Inflammatory macrophage treated with lipopolysaccharide for 1 hour (primary cell): ENCODE measurements around the gene IFITM5.
"Not testable (repeated sequence)": the region's sequence is repeated elsewhere in the genome, so short reads cannot be mapped to it uniquely, and the experiment has no call there.

Experiments used
- DNase-seq, 2 donors: peaks; one replicate each; pipeline ENCODE4 v3.0.0-alpha.2; 2020 to 2022

IFITM5 gene

GRCh38 chr11:299081-299891 lies at the start of gene IFITM5:
IFITM5 (minus strand) TSS chr11:299526; CDS start chr11:299490, 36 bp downstream.
- DNase-seq = no peak

- DNase-seq = no peak
Observed at GRCh38 chr11:346529-346928, 47.2 kb upstream of the IFITM5 start.

GRCh38 chr11:344836-345578 lies 45.7 kb upstream of the IFITM5 start:
- no peak for DNase-seq

- no peak for DNase-seq
Observed at GRCh38 chr11:342328-342727, 43.0 kb upstream of the IFITM5 start.

- no peak for DNase-seq
Observed at GRCh38 chr11:340539-341512, 41.5 kb upstream of the IFITM5 start.

GRCh38 chr11:339963-340362 lies 40.6 kb upstream of the IFITM5 start:
- DNase-seq = no peak

GRCh38 chr11:337711-338110 lies 38.4 kb upstream of the IFITM5 start:
- no peak for DNase-seq

GRCh38 chr11:336659-337198 lies 37.4 kb upstream of the IFITM5 start:
- DNase-seq = no peak

- DNase-seq = peak in 1 of 2 donors; percentile 27
Observed at GRCh38 chr11:335779-336658, 36.7 kb upstream of the IFITM5 start.

- DNase-seq = no peak
Observed at GRCh38 chr11:334264-334994, 35.1 kb upstream of the IFITM5 start.

- not testable (repeated sequence) for DNase-seq
Observed at GRCh38 chr11:333616-334263, 34.4 kb upstream of the IFITM5 start.

- DNase-seq = no peak
Observed at GRCh38 chr11:332651-333480, 33.5 kb upstream of the IFITM5 start.

- DNase-seq = no peak
Observed at GRCh38 chr11:331358-332060, 32.2 kb upstream of the IFITM5 start.

GRCh38 chr11:330694-331357 lies 31.5 kb upstream of the IFITM5 start:
- DNase-seq = no peak

- DNase-seq = no peak
Observed at GRCh38 chr11:330307-330693, 31.0 kb upstream of the IFITM5 start.

- DNase-seq = no peak
Observed at GRCh38 chr11:329886-330253, 30.5 kb upstream of the IFITM5 start.

- DNase-seq = not testable (repeated sequence)
Observed at GRCh38 chr11:328516-329100, 29.3 kb upstream of the IFITM5 start.

- DNase-seq = no peak
Observed at GRCh38 chr11:328012-328411, 28.7 kb upstream of the IFITM5 start.
